CD14-positive monocyte (primary cell): ENCODE results near the gene CFAP61. TPM values are rescaled to one million over a fixed set of nuclear protein-coding genes. Genes with fewer than 3 reads are reported as not detected.

ENCODE experiments used
- DNase-seq, 3 donors: peaks; one replicate each; pipeline ENCODE4 v3.0.0-alpha.2; 2011 to 2022
- H2AFZ ChIP-seq: 2 replicates; pipeline ENCODE4 v1.6.0; 2012; ENCODE audit warnings: mild to moderate bottlenecking, low read depth, low read length, inconsistent platforms; ENCODE audit not compliant: insufficient read depth, poor library complexity, severe bottlenecking
- H3K27ac ChIP-seq, 2 donors: 1 replicate in 1 of 2; 2 replicates in 1 of 2; pipeline ENCODE4 v1.5.1; 2012 to 2013; ENCODE audit warnings: low read length in 2 of 2, control low read depth in 1 of 2, inconsistent platforms in 1 of 2, low read depth in 1 of 2, mild to moderate bottlenecking in 1 of 2
- H3K27me3 ChIP-seq, 2 donors: one replicate each; pipeline versions ENCODE4 v1.6.0 to v1.6.1; 2011 to 2013; ENCODE audit warnings: low read length in 2 of 2; ENCODE audit not compliant: control insufficient read depth in 2 of 2, insufficient read depth in 2 of 2
- H3K36me3 ChIP-seq, 2 donors: replicated peaks in 1 of 2; 1 replicate in 1 of 2; 2 replicates in 1 of 2; pipeline versions ENCODE4 v1.5.1 to v1.6.1; 2012 to 2013; ENCODE audit warnings: low read length in 2 of 2, control low read depth in 1 of 2, inconsistent platforms in 1 of 2, mild to moderate bottlenecking in 1 of 2; ENCODE audit not compliant: insufficient read depth in 2 of 2, control insufficient read depth in 1 of 2
- H3K4me1 ChIP-seq, 2 donors: 1 replicate in 1 of 2; 2 replicates in 1 of 2; pipeline versions ENCODE4 v1.5.1 to v1.6.1; 2012 to 2013; ENCODE audit warnings: low read length in 2 of 2, control low read depth in 1 of 2, inconsistent platforms in 1 of 2, mild to moderate bottlenecking in 1 of 2, moderate library complexity in 1 of 2; ENCODE audit not compliant: insufficient read depth in 2 of 2, control insufficient read depth in 1 of 2
- H3K4me2 ChIP-seq: replicated peaks from 2 replicates; pipeline ENCODE3; 2012; ENCODE audit warnings: low read length, moderate library complexity, mild to moderate bottlenecking; ENCODE audit not compliant: poor library complexity, severe bottlenecking; ENCODE audit errors: extremely low read depth
- H3K4me3 ChIP-seq, 3 experiments: fragments of 200-600 bp in 1 of 3; sonication (generic) in 1 of 3; replicated peaks in 1 of 3; 1 replicate in 2 of 3; 2 replicates in 1 of 3; pipeline ENCODE4 v1.5.1; 2011 to 2013; ENCODE audit warnings: low read length in 3 of 3, mild to moderate bottlenecking in 3 of 3, control low read depth in 2 of 3, low read depth in 2 of 3, inconsistent platforms in 1 of 3, moderate library complexity in 1 of 3
- H3K79me2 ChIP-seq: 2 replicates; pipeline ENCODE4 v1.6.0; 2012; ENCODE audit warnings: mild to moderate bottlenecking, control low read depth, inconsistent platforms, low read length, moderate library complexity; ENCODE audit not compliant: insufficient read depth
- H3K9ac ChIP-seq: 2 replicates; pipeline ENCODE4 v1.6.0; 2017; ENCODE audit warnings: low read length, mild to moderate bottlenecking; ENCODE audit not compliant: insufficient read depth, poor library complexity, severe bottlenecking
- H3K9me3 ChIP-seq, 2 donors: replicated peaks in 1 of 2; 1 replicate in 1 of 2; 2 replicates in 1 of 2; pipeline versions ENCODE4 v1.5.1 to v1.6.1; 2012 to 2013; ENCODE audit warnings: low read length in 2 of 2, control low read depth in 1 of 2; ENCODE audit not compliant: control insufficient read depth in 1 of 2, insufficient read depth in 1 of 2
- H4K20me1 ChIP-seq: 2 replicates; pipeline ENCODE4 v1.6.0; 2012; ENCODE audit warnings: mild to moderate bottlenecking, low read length, control low read depth, moderate library complexity; ENCODE audit not compliant: insufficient read depth
- H3K27ac Mint-ChIP-seq, 7 donors: one replicate each; pipeline ENCODE4 v1.8.0; 2020; ENCODE audit warnings: mild to moderate bottlenecking in 7 of 7, mixed read lengths in 7 of 7, moderate library complexity in 6 of 7, inconsistent platforms in 2 of 7
- H3K27me3 Mint-ChIP-seq, 3 donors: one replicate each; pipeline ENCODE4 v1.8.0; 2021 to 2022; ENCODE audit warnings: low read depth in 3 of 3, mild to moderate bottlenecking in 3 of 3, mixed read lengths in 3 of 3, moderate library complexity in 3 of 3, inconsistent platforms in 1 of 3
- H3K36me3 Mint-ChIP-seq, 2 donors: one replicate each; pipeline ENCODE4 v1.8.0; 2020; ENCODE audit warnings: mixed read lengths in 2 of 2, inconsistent platforms in 1 of 2, mild to moderate bottlenecking in 1 of 2
- H3K4me1 Mint-ChIP-seq: one replicate; pipeline ENCODE4 v1.8.0; 2020; ENCODE audit warnings: mild to moderate bottlenecking, mixed read lengths
- H3K4me3 Mint-ChIP-seq, 2 donors: one replicate each; pipeline ENCODE4 v1.8.0; 2020; ENCODE audit warnings: mild to moderate bottlenecking in 2 of 2, mixed read lengths in 2 of 2, moderate library complexity in 1 of 2
- H3K9me3 Mint-ChIP-seq, 7 donors: one replicate each; pipeline ENCODE4 v1.8.0; 2020 to 2022; ENCODE audit warnings: mixed read lengths in 7 of 7, mild to moderate bottlenecking in 6 of 7, moderate library complexity in 6 of 7, inconsistent platforms in 2 of 7
- WGBS: methylation state at CpG from one replicate; pipeline ENCODE4 v1.1.5; 2013; ENCODE audit warnings: missing lambda C conversion rate; ENCODE audit not compliant: insufficient coverage; 5-methylcytosine and 5-hydroxymethylcytosine counted together
- intact Hi-C, 2 donors: fragments of 100-400 bp; cut with micrococcal nuclease; formaldehyde crosslinking; loops; one replicate each; pipeline versions ENCODE4 v1.15.0 to v1.15.1; 2023
- polyA plus RNA-seq, 3 donors: library from polyadenylated mRNA; depleted of rRNA in 1 of 3; unstranded in 2 of 3; stranded (reverse) in 1 of 3; fragments of 300-500 nt in 2 of 3; fragments of >200 nt in 1 of 3; fragmentation: Illumina TruSeq in 2 of 3; gene quantifications; 1 replicate in 2 of 3; 2 replicates in 1 of 3; pipeline ENCODE4 v1.2.3, GENCODE V29; 2012 to 2021
- TF ChIP-seq, protein P1 (sequence below): fragments of 200-600 bp; IDR thresholded peaks from one replicate; pipeline ENCODE4 v1.8.0; 2022; ENCODE audit warnings: antibody characterized with exemption, mild to moderate bottlenecking

Gene CFAP61
- polyA plus RNA-seq, 3 donors, result not detected

DNA sequence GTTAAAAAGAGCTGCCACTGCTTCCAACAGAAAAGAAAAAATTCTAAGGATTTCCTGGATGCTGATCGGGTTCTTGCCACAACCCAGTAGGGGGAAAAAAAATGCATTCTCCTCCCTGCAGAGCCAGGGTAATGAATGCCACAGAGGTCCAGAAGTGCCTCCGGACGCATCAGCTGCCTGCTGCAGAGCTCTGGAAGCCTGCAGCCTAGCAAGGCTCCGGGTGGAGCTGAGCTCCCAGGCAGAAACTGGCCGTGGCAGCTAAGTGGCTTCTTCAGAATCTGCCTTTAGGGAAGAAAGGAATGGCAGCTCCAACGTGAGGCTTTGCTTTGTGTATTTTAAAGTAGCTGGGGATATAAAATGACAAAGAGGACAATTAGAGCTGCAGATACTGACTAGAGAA is 155.0 kb downstream of the CFAP61 start:
- Mint-ChIP-seq H3K36me3 (no peaks in the 10 kb centered on the region), H3K27me3 (peaks cover 5 to 19% (median 15%) of the 10 kb centered on the region in 3 donors), H3K9me3 (peaks cover 0 to 2% (median 0%) of the 10 kb centered on the region in 7 donors), H3K4me1 (no peaks in the 10 kb centered on the region), H3K27ac (no peak overlapping the region), H3K4me3 (no peak overlapping the region)
- no peak for DNase-seq
- no peaks in the 10 kb centered on the region for H3K9me3 ChIP-seq
- no peaks in the 10 kb centered on the region for H4K20me1 ChIP-seq
- H3K9ac ChIP-seq, result no peak overlapping the region
- TF ChIP-seq, protein P1, sequence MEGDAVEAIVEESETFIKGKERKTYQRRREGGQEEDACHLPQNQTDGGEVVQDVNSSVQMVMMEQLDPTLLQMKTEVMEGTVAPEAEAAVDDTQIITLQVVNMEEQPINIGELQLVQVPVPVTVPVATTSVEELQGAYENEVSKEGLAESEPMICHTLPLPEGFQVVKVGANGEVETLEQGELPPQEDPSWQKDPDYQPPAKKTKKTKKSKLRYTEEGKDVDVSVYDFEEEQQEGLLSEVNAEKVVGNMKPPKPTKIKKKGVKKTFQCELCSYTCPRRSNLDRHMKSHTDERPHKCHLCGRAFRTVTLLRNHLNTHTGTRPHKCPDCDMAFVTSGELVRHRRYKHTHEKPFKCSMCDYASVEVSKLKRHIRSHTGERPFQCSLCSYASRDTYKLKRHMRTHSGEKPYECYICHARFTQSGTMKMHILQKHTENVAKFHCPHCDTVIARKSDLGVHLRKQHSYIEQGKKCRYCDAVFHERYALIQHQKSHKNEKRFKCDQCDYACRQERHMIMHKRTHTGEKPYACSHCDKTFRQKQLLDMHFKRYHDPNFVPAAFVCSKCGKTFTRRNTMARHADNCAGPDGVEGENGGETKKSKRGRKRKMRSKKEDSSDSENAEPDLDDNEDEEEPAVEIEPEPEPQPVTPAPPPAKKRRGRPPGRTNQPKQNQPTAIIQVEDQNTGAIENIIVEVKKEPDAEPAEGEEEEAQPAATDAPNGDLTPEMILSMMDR, result no peak
- H3K27ac ChIP-seq, result no peak overlapping the region
- H2AFZ ChIP-seq, result no peak overlapping the region
- H3K4me3 ChIP-seq, result no peak overlapping the region
- no peaks in the 10 kb centered on the region for H3K36me3 ChIP-seq
- H3K4me2 ChIP-seq, result no peak overlapping the region
- WGBS, result 67% methylated on average over 5 of the region's 6 CpGs
- H3K27me3 ChIP-seq, result peaks cover 2 to 4% of the 10 kb centered on the region in 2 donors
- intact Hi-C loops, result no loop called here
- H3K4me1 ChIP-seq, result no peaks in the 10 kb centered on the region
- no peaks in the 10 kb centered on the region for H3K79me2 ChIP-seq

DNA sequence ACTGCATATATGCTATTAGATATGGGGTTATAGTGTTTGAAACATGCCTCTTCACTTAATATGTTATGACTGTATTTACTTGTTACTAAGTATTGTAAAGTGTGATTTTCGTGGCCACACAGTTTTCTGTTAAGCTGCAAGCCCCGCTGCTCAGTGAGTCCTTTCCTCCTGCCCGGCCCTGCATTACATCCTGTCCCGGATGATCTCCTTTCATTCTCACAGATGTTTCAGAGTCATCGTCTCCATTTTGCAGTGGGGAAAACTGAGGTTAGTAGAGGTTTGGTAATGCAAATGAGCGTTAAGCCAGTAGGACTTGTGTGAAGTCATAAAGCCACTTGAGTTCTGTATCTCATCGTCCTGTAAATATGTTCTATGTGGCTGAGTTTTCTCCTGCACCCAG is 155.5 kb downstream of the CFAP61 start:
- H3K4me3 ChIP-seq, result no peak overlapping the region
- 92% methylated on average over 2 of the region's 7 CpGs for WGBS
- H3K79me2 ChIP-seq, result no peaks in the 10 kb centered on the region
- TF ChIP-seq, protein P1, result no peak
- no peaks in the 10 kb centered on the region for H3K4me1 ChIP-seq
- Mint-ChIP-seq H3K27ac (no peak overlapping the region), H3K36me3 (no peaks in the 10 kb centered on the region), H3K4me1 (no peaks in the 10 kb centered on the region), H3K9me3 (peaks cover 0 to 2% (median 0%) of the 10 kb centered on the region in 7 donors), H3K27me3 (peaks cover 5 to 19% (median 15%) of the 10 kb centered on the region in 3 donors), H3K4me3 (peak overlapping the region in 1 of 2 donors; percentile 36)
- H3K36me3 ChIP-seq, result no peaks in the 10 kb centered on the region
- H3K4me2 ChIP-seq, result no peak overlapping the region
- no peaks in the 10 kb centered on the region for H4K20me1 ChIP-seq
- H3K9ac ChIP-seq, result no peak overlapping the region
- H3K27ac ChIP-seq, result no peak overlapping the region
- H3K9me3 ChIP-seq, result no peaks in the 10 kb centered on the region
- no peak for DNase-seq
- peaks cover 2 to 4% of the 10 kb centered on the region in 2 donors for H3K27me3 ChIP-seq
- no peak overlapping the region for H2AFZ ChIP-seq
- intact Hi-C loops, result no loop called here
